ENCODE results near the gene ATP8A2.

Gene ATP8A2

GRCh38 chr13:26021516-26021915 lies 649.7 kb downstream of the ATP8A2 start:
- DNase-seq: no peak

GRCh38 chr13:26021956-26022355 lies 650.2 kb downstream of the ATP8A2 start:
- DNase-seq: no peak

- DNase-seq: peak; percentile 73
These were observed 650.9 kb downstream of the ATP8A2 start for GRCh38 chr13:26022538-26023292.

- DNase-seq: no peak
These were observed 652.8 kb downstream of the ATP8A2 start for GRCh38 chr13:26024558-26024957.

- no peak for DNase-seq
These were observed 653.4 kb downstream of the ATP8A2 start for GRCh38 chr13:26025196-26025595.

DNA sequence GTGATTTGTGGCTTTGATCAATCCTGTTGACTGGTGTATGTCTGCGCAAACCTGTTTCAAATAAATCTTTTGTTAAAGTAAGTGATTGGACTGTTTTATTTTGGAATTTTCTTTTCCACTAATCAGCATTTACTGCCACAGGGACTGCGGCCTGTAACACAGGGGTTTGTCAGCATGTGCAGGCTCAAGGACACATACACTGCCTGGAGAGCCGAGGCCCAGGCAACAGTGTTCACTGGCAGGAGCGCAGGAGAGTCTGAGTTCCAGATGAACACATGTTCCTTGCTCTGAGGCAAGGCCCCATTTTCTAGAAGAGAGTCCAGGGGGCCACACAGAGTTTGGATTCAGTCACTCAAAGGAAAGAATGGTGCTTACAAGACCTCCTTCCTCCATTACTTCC lies 654.0 kb downstream of the ATP8A2 start:
- no peak for DNase-seq

DNA sequence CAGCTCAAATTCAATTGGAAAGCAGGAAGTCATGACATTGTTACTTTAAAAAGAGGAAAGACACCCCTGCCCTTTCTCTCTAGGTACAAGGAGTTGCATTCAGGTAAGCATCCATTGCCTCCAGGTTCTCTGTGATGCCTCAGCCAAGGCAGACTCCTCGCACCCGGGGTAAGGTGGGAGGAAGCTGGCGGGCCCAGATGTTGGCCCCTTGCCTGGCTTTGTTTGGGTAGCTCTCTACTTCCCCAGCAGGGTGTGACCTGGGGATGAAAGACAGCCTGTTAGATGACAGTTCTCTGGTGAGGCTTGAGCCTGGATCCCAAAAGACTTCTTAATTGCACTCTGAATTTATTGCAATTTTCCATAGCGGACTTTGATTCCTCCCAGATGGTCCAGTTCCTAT lies 654.4 kb downstream of the ATP8A2 start:
- no peak for DNase-seq

DNA sequence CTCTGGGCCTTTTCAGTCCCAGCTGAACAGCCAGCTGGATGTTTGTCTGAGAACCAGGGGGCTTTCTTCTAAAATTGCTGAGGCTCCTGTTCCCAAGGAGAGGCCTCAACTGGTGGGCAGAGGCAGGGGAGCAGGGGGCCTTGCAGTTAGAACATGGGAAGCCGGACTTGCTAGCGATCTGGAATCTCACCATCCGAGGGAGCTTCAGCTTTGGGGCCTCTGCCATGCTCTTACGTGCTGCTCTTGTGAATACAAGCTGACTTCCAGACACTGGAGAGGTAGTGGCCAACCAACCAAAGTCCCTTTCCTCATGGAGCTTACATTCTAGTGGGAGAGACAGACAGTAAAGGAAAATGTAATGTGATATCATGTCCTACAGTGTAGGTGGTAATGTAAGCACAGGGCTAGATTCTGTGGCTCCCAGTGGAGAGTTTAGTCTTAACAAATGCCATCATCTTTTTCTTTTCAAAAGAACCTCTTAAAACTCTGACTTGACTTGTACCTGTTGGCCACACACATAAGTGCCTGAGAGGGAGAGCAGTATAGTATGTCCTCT lies 657.9 kb downstream of the ATP8A2 start:
- no peak for DNase-seq

DNA sequence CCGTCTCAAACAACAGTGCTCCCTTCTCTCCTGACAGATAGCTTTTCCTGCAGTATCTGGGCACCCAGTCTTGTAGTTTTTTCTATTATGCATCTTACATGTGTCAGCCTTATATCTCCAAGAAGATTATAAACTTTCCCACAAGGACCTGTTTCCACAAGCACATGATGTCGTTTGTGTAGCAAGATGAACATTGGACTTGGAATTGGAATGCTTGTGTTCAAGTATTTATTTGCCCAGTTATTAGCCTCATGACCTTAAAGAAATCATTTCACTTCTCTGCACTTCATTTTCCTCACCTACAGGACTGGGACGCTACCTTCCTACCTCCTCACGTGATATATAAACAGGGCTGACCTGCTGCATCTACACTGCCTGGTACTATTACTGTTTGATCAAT lies 658.6 kb downstream of the ATP8A2 start:
- no peak for DNase-seq

GRCh38 chr13:26034018-26034417 lies 662.2 kb downstream of the ATP8A2 start:
- DNase-seq: no peak

DNA sequence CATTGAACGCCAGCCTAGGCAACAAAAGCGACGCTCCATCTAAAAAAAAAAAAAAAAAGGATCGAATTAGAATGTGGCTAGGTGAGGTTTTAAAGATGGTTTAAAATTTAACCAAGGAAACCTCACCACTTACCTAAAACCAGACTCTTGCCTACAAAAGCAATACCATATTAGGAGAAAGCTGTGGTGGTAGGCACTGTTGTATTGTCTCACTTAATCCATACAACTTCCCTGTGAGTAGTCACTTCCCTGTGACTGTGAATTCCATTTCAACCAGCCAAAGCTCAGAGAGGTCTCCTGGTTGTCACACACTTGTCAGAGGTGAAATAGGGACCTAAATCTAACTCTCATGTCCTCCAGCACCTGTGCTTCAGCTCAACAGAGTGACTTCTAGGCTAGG lies 664.6 kb downstream of the ATP8A2 start:
- no peak for DNase-seq

GRCh38 chr13:26037302-26037701 lies 665.5 kb downstream of the ATP8A2 start:
- no peak for DNase-seq

DNA sequence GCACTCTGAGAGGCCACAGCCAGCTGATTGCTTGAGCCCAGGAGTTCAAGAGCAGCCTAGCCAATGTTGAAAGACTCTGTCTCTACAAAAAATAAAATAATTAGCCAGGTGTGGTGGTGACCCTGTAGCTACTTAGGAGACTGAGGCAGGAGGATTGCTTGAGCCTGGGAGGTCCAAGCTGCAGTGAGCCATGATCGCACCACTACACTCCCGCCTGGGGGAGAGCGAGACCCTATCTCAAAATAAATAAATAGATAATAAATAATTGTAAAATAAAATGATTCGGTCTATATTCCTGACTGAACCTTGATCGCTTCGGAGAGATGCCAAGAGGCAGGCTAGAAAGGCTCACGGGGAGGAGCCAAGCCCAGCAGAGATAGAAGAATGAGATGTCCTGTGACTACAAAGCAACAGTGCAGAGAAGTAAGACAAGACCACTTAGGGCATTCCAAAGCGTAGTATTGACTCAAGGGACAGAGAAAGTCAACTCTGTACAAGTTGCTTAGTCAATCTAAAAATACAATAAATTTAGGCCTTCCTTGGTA lies 667.2 kb downstream of the ATP8A2 start:
- DNase-seq: no peak

DNA sequence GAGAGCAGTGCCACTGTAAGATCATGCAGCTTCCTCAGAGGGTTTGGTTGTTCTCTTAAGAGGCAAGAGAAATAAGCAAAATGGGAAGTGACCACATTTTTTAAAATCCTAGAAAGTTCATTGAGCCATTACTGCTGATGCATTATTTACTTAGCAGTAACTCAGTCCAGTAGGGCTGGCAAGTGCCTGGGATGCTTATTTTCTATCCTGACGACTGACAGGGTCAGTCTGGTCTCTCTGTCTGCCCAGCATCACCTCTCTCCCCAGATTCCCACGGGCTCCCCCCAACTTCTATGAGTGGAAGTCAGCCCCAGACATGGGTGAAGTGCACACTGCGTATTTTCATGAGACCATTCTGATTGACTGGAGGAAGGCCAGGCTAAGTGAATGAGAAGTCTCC lies 669.7 kb downstream of the ATP8A2 start:
- no peak for DNase-seq

DNA sequence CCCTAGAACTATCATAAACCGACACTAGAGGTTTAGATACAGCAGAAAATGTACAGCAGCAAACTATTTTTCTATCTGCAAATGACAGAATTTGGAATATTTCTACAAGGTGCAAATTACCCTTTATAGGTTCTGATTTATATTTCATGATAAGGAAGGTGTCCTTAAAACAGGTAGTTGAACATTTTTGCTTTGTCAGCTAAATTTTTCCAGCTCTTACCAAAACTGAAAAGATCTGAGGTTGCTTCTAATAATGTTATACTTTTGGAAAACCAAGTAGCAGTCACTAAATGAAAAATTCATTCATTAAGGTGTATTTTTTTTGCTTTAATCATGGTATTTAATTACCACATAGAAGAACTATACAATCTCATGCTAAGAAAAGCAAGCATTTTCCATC lies 671.0 kb downstream of the ATP8A2 start:
- DNase-seq: no peak

- DNase-seq: no peak
These were observed 673.4 kb downstream of the ATP8A2 start for GRCh38 chr13:26045142-26045541.

GRCh38 chr13:26046639-26047038 lies 674.9 kb downstream of the ATP8A2 start:
- DNase-seq: no peak

DNA sequence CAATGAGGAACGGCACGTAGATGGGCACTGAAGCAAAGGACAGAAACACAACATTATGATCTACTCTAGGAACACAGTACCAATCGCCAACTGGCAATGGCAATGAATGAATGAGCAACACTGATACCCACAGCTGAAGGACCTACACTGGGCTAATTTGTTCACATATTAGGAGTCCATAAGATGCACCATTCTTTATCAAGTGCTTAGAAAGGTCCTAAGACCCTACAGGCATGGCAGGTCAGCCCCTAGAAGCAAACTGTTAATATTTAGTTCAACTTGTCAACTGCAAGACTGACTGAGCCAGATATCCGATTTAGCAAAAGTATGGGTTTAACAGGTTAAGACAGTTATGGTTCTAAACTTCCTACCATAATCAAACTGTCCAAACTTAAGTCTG lies 675.3 kb downstream of the ATP8A2 start:
- no peak for DNase-seq

- no peak for DNase-seq
These were observed 677.0 kb downstream of the ATP8A2 start for GRCh38 chr13:26048741-26049140.

DNA sequence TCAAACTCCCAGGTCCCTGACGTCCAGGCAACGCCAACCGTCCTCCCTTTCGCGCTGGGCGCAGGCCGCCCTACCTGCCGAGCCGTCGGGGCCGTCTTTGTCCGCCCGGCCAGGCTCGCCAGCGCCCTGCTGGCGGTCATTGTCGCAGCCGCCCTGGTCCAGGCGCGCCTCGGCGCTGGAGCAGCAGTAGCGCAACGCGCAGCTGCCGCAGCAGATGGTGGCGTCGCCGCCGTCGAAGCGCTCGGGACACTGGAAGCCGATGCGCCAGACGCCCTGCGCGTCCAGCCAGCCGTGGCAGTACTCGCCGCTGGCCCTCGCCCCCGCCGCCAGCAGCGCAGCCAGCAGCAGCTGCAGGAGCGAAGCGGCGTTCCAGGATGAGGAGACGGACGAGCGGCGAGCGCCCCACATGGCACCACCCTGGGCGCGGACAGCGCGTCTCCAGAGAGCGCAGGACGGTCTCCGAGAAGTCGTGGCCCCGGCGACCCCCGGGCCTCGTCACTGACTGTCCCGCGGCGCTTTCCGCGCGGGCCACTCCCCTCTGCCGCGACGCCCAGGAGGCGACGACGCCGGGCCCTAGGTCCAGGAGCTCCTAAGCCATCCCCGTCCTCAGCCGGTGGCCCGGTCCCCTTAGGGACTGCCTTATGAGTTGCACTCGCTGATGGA lies 678.9 kb downstream of the ATP8A2 start:
- DNase-seq: no peak

DNA sequence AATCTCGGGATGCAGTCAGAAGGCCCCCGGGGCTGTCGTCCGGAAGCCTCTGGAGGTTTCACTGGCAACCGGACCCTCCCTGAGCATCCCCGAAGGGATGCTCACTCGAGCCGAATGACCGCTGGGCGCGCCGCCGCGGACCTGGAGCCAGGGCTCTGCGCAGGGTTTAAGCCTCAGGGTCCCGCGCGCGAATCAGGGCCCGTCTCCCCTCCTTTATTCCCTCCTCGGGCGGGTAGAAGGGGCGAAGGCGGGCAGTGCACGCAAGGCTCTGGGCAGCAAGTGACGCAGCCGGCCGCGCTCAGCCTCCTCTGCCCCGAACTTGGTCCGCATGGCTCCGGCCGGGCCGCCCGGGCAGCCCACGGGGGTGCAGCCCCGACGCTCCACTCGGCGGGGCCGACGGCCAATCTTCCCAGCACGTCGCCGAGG lies 679.5 kb downstream of the ATP8A2 start:
- DNase-seq: no peak

DNA sequence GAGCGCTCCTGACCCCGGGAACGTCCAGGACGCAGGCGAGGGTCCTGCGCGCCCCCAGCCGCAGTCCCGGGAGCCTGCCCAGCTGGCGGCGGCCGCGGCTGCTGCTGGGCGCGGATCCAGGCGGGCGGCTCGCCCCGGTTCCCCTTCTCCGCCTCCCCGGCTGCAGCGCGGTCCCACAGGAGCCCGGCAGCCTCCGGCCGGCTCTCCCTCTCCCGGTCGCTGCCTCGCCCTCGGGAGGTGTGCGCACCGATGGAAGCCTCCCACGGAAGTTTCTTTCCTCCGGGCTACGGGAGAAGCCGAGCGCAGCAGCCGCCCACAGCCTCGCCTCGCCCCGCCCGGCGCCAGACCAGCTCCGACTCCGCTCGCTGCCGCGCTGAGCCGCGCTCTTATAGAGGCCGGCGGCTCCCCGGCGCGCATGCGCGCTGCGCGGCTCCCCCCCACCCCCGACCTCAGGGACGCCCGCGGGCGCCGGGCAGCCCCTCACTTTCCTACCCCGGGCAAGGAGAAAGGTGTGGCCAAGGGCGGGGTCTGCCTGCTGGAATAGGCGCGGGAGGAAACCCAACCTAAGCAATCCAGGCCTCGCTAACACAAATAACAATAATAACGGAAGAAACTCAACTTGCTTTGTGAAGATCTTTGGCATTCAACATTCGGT lies 680.0 kb downstream of the ATP8A2 start, which contains the start of gene SHISA2:
SHISA2 (minus strand) TSS at position 360 of the 655 bp plus-strand sequence. CDS start 1,041 bp downstream, outside the sequence.
- DNase-seq: no peak

GRCh38 chr13:26052337-26052736 lies 680.6 kb downstream of the ATP8A2 start:
- DNase-seq: no peak
